ENCODE data around the gene GPALPP1.
A peak's percentile ranks its signal among the peaks of the same experiment; 100 is the strongest.
"Not testable (repeated sequence)": the region's sequence is repeated elsewhere in the genome, so short reads cannot be mapped to it uniquely, and the experiment has no call there.

GPALPP1 gene

GRCh38 chr13:45063261-45063860, 74.0 kb downstream of the GPALPP1 start:
- peak; percentile 13 for DNase-seq (ENCODE audit: low read depth)

GRCh38 chr13:45063889-45064288, 74.6 kb downstream of the GPALPP1 start:
- not testable (repeated sequence) for DNase-seq (ENCODE audit: low read depth)

GRCh38 chr13:45064889-45065288, 75.6 kb downstream of the GPALPP1 start:
- no peak for DNase-seq (ENCODE audit: low read depth)

- no peak for DNase-seq (ENCODE audit: low read depth)
These were observed 79.0 kb downstream of the GPALPP1 start for GRCh38 chr13:45068036-45069001.

GRCh38 chr13:45073809-45074208, 84.5 kb downstream of the GPALPP1 start:
- DNase-seq (ENCODE audit: low read depth), result no peak

- DNase-seq (ENCODE audit: low read depth), result no peak
These were observed 85.4 kb downstream of the GPALPP1 start for GRCh38 chr13:45074721-45075120.

GRCh38 chr13:45078003-45078402, 88.7 kb downstream of the GPALPP1 start:
- DNase-seq (ENCODE audit: low read depth), result no peak
